Tibial nerve (tissue), 4 donors: Measurements from ENCODE around the gene IP6K3. TPM values are rescaled to one million over a fixed set of nuclear protein-coding genes. Genes with fewer than 3 reads are reported as not detected.

Experiments
- DNase-seq, 2 donors: peaks; one replicate each; pipeline ENCODE4 v3.0.0-alpha.2; 2019; ENCODE audit warnings: low spot score in 2 of 2
- H3K27ac ChIP-seq, 4 donors: fragments of 200-600 bp; sonication (generic) in 3 of 4; one replicate each; pipeline ENCODE4 v1.5.1; 2017 to 2019; ENCODE audit warnings: mild to moderate bottlenecking in 1 of 4
- H3K27me3 ChIP-seq, 2 donors: fragments of 200-600 bp; sonication (generic) in 1 of 2; one replicate each; pipeline versions ENCODE4 v1.5.1 to v1.6.0; 2017 to 2019
- H3K36me3 ChIP-seq, 3 donors: fragments of 200-600 bp; sonication (generic); one replicate each; pipeline ENCODE4 v1.5.1; 2018 to 2019
- H3K4me1 ChIP-seq, 4 donors: fragments of 200-600 bp; sonication (generic) in 3 of 4; one replicate each; pipeline ENCODE4 v1.5.1; 2017 to 2019
- H3K4me3 ChIP-seq, 4 donors: fragments of 200-600 bp; sonication (generic) in 3 of 4; one replicate each; pipeline ENCODE4 v1.5.1; 2017 to 2019; ENCODE audit warnings: mild to moderate bottlenecking in 1 of 4, moderate library complexity in 1 of 4
- H3K9me3 ChIP-seq, 4 donors: fragments of 200-600 bp; sonication (generic) in 3 of 4; one replicate each; pipeline ENCODE4 v1.5.1; 2017 to 2019
- CTCF ChIP-seq, 5 experiments: fragments of 200-600 bp in 3 of 5; fragments of 450-650 bp in 2 of 5; sonication (generic) in 3 of 5; IDR thresholded peaks; one replicate each; pipeline ENCODE4 v1.5.1; 2016 to 2019; ENCODE audit warnings: antibody characterized with exemption in 5 of 5, mild to moderate bottlenecking in 3 of 5, moderate library complexity in 2 of 5
- EP300 ChIP-seq, 2 donors: sonication (generic); formaldehyde crosslinking; IDR thresholded peaks; one replicate each; pipeline ENCODE4 v1.6.1; 2017; ENCODE audit warnings: antibody characterized with exemption in 2 of 2, mild to moderate bottlenecking in 1 of 2
- POLR2A ChIP-seq, 2 donors: fragments of 450-650 bp; IDR thresholded peaks; one replicate each; pipeline ENCODE4 v1.6.1; 2017; ENCODE audit warnings: antibody characterized with exemption in 2 of 2, mild to moderate bottlenecking in 2 of 2, moderate library complexity in 2 of 2
- WGBS, 2 donors: methylation state at CpG; one replicate each; pipeline ENCODE4 v1.1.5; 2018; 5-methylcytosine and 5-hydroxymethylcytosine counted together
- total RNA-seq, 4 donors: library from RNA; depleted of rRNA; stranded (reverse); fragments of >200 nt; gene quantifications; one replicate each; pipeline ENCODE4 v1.1.0, GENCODE V29; 2016

IP6K3 gene
- total RNA-seq, 4 donors from 2014 or later: 0.39 to 3.0 (median 1.7) TPM

GRCh38 chr6:33737267-33738026 lies 9.3 kb downstream of the IP6K3 start:
- Histone ChIP-seq H3K4me3 (no peak overlapping the region), H3K4me1 (no peaks in the 10 kb centered on the region), H3K27me3 (no peaks in the 10 kb centered on the region), H3K27ac (no peak overlapping the region), H3K36me3 (no peaks in the 10 kb centered on the region), H3K9me3 (no peaks in the 10 kb centered on the region)
- 75 to 76% methylated on average over 12 to 15 of the region's 15 CpGs for WGBS, 2 donors
- no peak for DNase-seq
- no peak for TF ChIP-seq CTCF (IDR thresholded peaks at IDR 0.05)
- no peak for TF ChIP-seq EP300 (IDR thresholded peaks at IDR 0.05)
- no peak for TF ChIP-seq POLR2A (IDR thresholded peaks at IDR 0.05)

- H3K4me3 ChIP-seq: no peak overlapping the region
- no peak for TF ChIP-seq CTCF (IDR thresholded peaks at IDR 0.05)
- no peak for TF ChIP-seq POLR2A (IDR thresholded peaks at IDR 0.05)
- TF ChIP-seq EP300 (IDR thresholded peaks at IDR 0.05): no peak
- H3K27me3 ChIP-seq: no peaks in the 10 kb centered on the region
- no peak overlapping the region for H3K27ac ChIP-seq
- no peak for DNase-seq
- no peaks in the 10 kb centered on the region for H3K9me3 ChIP-seq
- no peaks in the 10 kb centered on the region for H3K4me1 ChIP-seq
- 88 to 89% methylated on average over 16 to 18 of the region's 18 CpGs for WGBS, 2 donors
- H3K36me3 ChIP-seq: no peaks in the 10 kb centered on the region
Observed at GRCh38 chr6:33735216-33735615, 11.5 kb downstream of the IP6K3 start.

- Histone ChIP-seq H3K27me3 (no peaks in the 10 kb centered on the region), H3K36me3 (no peaks in the 10 kb centered on the region), H3K27ac (no peak overlapping the region), H3K9me3 (no peaks in the 10 kb centered on the region), H3K4me1 (no peaks in the 10 kb centered on the region), H3K4me3 (no peak overlapping the region)
- DNase-seq: no peak
- 94 to 96% methylated on average over 8 of the region's 8 CpGs for WGBS, 2 donors
- TF ChIP-seq POLR2A (IDR thresholded peaks at IDR 0.05) (no peak), EP300 (IDR thresholded peaks at IDR 0.05) (no peak), CTCF (IDR thresholded peaks at IDR 0.05) (no peak)
Observed at GRCh38 chr6:33733709-33734007, 13.0 kb downstream of the IP6K3 start.

GRCh38 chr6:33732817-33733708 lies 13.6 kb downstream of the IP6K3 start:
- WGBS, 2 donors: 77 to 78% methylated on average over 12 to 13 of the region's 13 CpGs
- Histone ChIP-seq H3K4me3 (no peak overlapping the region), H3K4me1 (no peaks in the 10 kb centered on the region), H3K27me3 (no peaks in the 10 kb centered on the region), H3K27ac (no peak overlapping the region), H3K36me3 (no peaks in the 10 kb centered on the region), H3K9me3 (no peaks in the 10 kb centered on the region)
- no peak for TF ChIP-seq POLR2A (IDR thresholded peaks at IDR 0.05)
- no peak for TF ChIP-seq EP300 (IDR thresholded peaks at IDR 0.05)
- TF ChIP-seq CTCF (IDR thresholded peaks at IDR 0.05): no peak
- no peak for DNase-seq

- Histone ChIP-seq H3K27ac (no peak overlapping the region), H3K27me3 (no peaks in the 10 kb centered on the region), H3K4me3 (no peak overlapping the region), H3K9me3 (no peaks in the 10 kb centered on the region), H3K36me3 (no peaks in the 10 kb centered on the region), H3K4me1 (no peaks in the 10 kb centered on the region)
- no peak for TF ChIP-seq POLR2A (IDR thresholded peaks at IDR 0.05)
- no peak for TF ChIP-seq EP300 (IDR thresholded peaks at IDR 0.05)
- no peak for TF ChIP-seq CTCF (IDR thresholded peaks at IDR 0.05)
- no peak for DNase-seq
- WGBS, 2 donors: 77 to 84% methylated on average over 6 of the region's 6 CpGs
Observed at GRCh38 chr6:33732385-33732784, 14.3 kb downstream of the IP6K3 start.
